DND-41 (cell line): Measurements from ENCODE around the gene KLHL24.

Experiments
- ATAC-seq: fragments of 200-7000 bp; cut with Tn5 transposase; 3 replicates; pipeline ENCODE4 v1.9.1; 2021; ENCODE audit warnings: low read depth; ENCODE audit not compliant: insufficient read depth
- DNase-seq: peaks from one replicate; pipeline ENCODE4 v3.0.0-alpha.2; 2020
- H2AFZ ChIP-seq: 2 replicates; pipeline ENCODE4 v1.6.0; 2012; ENCODE audit warnings: low read depth, low read length
- H3K27ac ChIP-seq: 2 replicates; pipeline ENCODE4 v1.5.1; 2012; ENCODE audit warnings: low read length, inconsistent platforms
- H3K27me3 ChIP-seq: fragments of 200-600 bp; sonication (generic); 2 replicates; pipeline ENCODE4 v1.6.0; 2012; ENCODE audit warnings: low read length, mild to moderate bottlenecking, inconsistent platforms; ENCODE audit not compliant: insufficient read depth, poor library complexity
- H3K36me3 ChIP-seq: 2 replicates; pipeline ENCODE4 v1.5.1; 2012; ENCODE audit warnings: low read length, inconsistent platforms; ENCODE audit not compliant: insufficient read depth
- H3K4me1 ChIP-seq: 2 replicates; pipeline ENCODE4 v1.5.1; 2012; ENCODE audit warnings: mild to moderate bottlenecking, low read length; ENCODE audit not compliant: insufficient read depth
- H3K4me2 ChIP-seq: 2 replicates; pipeline ENCODE4 v1.6.0; 2012; ENCODE audit warnings: mild to moderate bottlenecking, moderate library complexity, low read length, inconsistent platforms; ENCODE audit not compliant: insufficient read depth
- H3K4me3 ChIP-seq, 2 experiments: fragments of 200-600 bp in 1 of 2; shearing (Covaris generic) in 1 of 2; 2 replicates each; pipeline ENCODE4 v1.5.1; 2012 to 2016; ENCODE audit warnings: inconsistent platforms in 2 of 2, low read length in 2 of 2, mild to moderate bottlenecking in 2 of 2, low read depth in 1 of 2, moderate library complexity in 1 of 2
- H3K79me2 ChIP-seq: 2 replicates; pipeline ENCODE4 v1.6.0; 2012; ENCODE audit warnings: low read length, inconsistent platforms; ENCODE audit not compliant: insufficient read depth
- H3K9ac ChIP-seq: 2 replicates; pipeline ENCODE4 v1.6.0; 2012; ENCODE audit warnings: low read depth, mild to moderate bottlenecking, inconsistent platforms, low read length, moderate library complexity
- H3K9me3 ChIP-seq: 2 replicates; pipeline ENCODE4 v1.5.1; 2012; ENCODE audit warnings: low read length, moderate library complexity, mild to moderate bottlenecking, inconsistent platforms; ENCODE audit not compliant: insufficient read depth, severe bottlenecking
- H4K20me1 ChIP-seq: 2 replicates; pipeline ENCODE4 v1.6.0; 2012; ENCODE audit warnings: low read length; ENCODE audit not compliant: insufficient read depth
- CTCF ChIP-seq: IDR thresholded peaks from 2 replicates; pipeline ENCODE4 v1.5.1; 2012; ENCODE audit warnings: borderline replicate concordance, low read length, moderate library complexity, mild to moderate bottlenecking; ENCODE audit not compliant: poor library complexity, severe bottlenecking; ENCODE audit errors: extremely low read depth
- EZH2 ChIP-seq: IDR thresholded peaks from 3 replicates; pipeline ENCODE4 v1.6.1; 2012; ENCODE audit warnings: borderline replicate concordance, low read depth, mild to moderate bottlenecking, moderate library complexity, low read length, inconsistent platforms; ENCODE audit not compliant: severe bottlenecking

Gene KLHL24

GRCh38 chr3:183733553-183733952 is 98.1 kb downstream of the KLHL24 start:
- Histone ChIP-seq H3K4me3 (no peak overlapping the region), H3K4me2 (no peak overlapping the region), H3K27ac (no peak overlapping the region), H3K9ac (no peak overlapping the region), H3K9me3 (peaks cover 2% of the 10 kb centered on the region), H3K27me3 (no peaks in the 10 kb centered on the region), H2AFZ (no peak overlapping the region), H4K20me1 (peaks cover 3% of the 10 kb centered on the region; the same call in 1 of the 2 replicates), H3K36me3 (peaks cover 86% of the 10 kb centered on the region), H3K4me1 (no peaks in the 10 kb centered on the region), H3K79me2 (0 out of 2 replicates have a peak, but pooled peaks cover 3% of the 10 kb centered on the region)
- TF ChIP-seq CTCF (no peak), EZH2 (no peak)
- ATAC-seq: no peak
- no peak for DNase-seq
